ENCODE measurements around the gene ZYG11A. TPM values are rescaled to one million over a fixed set of nuclear protein-coding genes. Genes with fewer than 3 reads are reported as not detected.

Gene ZYG11A
- total and polyA plus RNA-seq, 2 of the 13 experiments (the other 11 are each of a cell fraction or from before 2014, with no cell fraction given): not detected

GRCh38 chr1:52929019-52929418, 86.5 kb downstream of the ZYG11A start:
- H3K27me3 ChIP-seq (ENCODE audit: control insufficient read depth in 1 of 2, insufficient read depth in 2 of 2, low read length in 2 of 2): no peaks in the 10 kb centered on the region
- in situ Hi-C loops (cut with HindIII; ENCODE audit: extremely low pct_ligation_motif_present, low pct_unique_long_range_greater_than_20kb) (no loop called here), intact Hi-C loops (cut with micrococcal nuclease; ENCODE audit: unreplicated experiment) (loop anchor here (10.0 kb wide), 1 partner anchor 224 kb away; no protein-coding TSS in a partner anchor)
- no peaks in the 10 kb centered on the region; a peak in 1 of 5 replicates for H3K36me3 ChIP-seq (replicated peaks in 1 of 2; ENCODE audit: control insufficient read depth in 1 of 2, insufficient read depth in 2 of 2, low read length in 2 of 2)
- no peaks in the 10 kb centered on the region for H3K9me3 ChIP-seq (ENCODE audit: low read length)
- H3K4me2 ChIP-seq (ENCODE audit: low read depth, low read length): peak overlapping the region; percentile 99
- CTCF ChIA-PET (ENCODE audit: low intra/inter-chr PET ratio, low total read pairs): no interaction called here
- FAIRE-seq: peak; percentile 67
- DNase-seq (ENCODE audit: low spot score): no peak
- POLR2A ChIA-PET: no interaction called here
- peaks cover 52% of the 10 kb centered on the region for H3K4me1 ChIP-seq (ENCODE audit: insufficient read depth, low read length)
- 24% methylated on average over 4 of the region's 4 CpGs for WGBS (ENCODE audit: low lambda C conversion rate)
- H3K79me2 ChIP-seq (ENCODE audit: insufficient read depth, low read length): peaks cover 12% of the 10 kb centered on the region
- no TSS peak for BruUV-seq (replicated peaks)
- H2AFZ ChIP-seq (ENCODE audit: low read length): no peak overlapping the region
- no peak for ATAC-seq
- no peak overlapping the region for H3K9ac ChIP-seq (ENCODE audit: insufficient read depth, low read depth, low read length)
- H3K4me3 ChIP-seq (replicated peaks in 1 of 3; ENCODE audit: insufficient read depth in 1 of 3, low read depth in 2 of 3, low read length in 3 of 3): no peak overlapping the region
- H4K20me1 ChIP-seq (ENCODE audit: insufficient read depth, low read length): no peaks in the 10 kb centered on the region
- H3K27ac ChIP-seq (ENCODE audit: extremely low read length, insufficient read depth, low read length): peak overlapping the region; percentile 11
- TF ChIP-seq TEAD3 (CRISPR knock-in tag; optimal IDR thresholded peaks at IDR 0.05; ENCODE audit: borderline replicate concordance) (no peak), ELF3 (CRISPR knock-in tag; IDR thresholded peaks at IDR 0.05) (no peak), FOSL2 (CRISPR knock-in tag; IDR thresholded peaks at IDR 0.05) (no peak), CEBPB (IDR thresholded peaks at IDR 0.05; ENCODE audit: borderline replicate concordance, low read depth, low read length) (peak; percentile 60; the same call in 1 of the 2 replicates), ZNF232 (CRISPR knock-in tag; IDR thresholded peaks at IDR 0.05; ENCODE audit: borderline replicate concordance) (no peak), HMGA1 (CRISPR knock-in tag; conservative IDR thresholded peaks at IDR 0.05) (no peak), SATB2 (CRISPR knock-in tag; IDR thresholded peaks at IDR 0.05) (no peak), MED1 (CRISPR knock-in tag; IDR thresholded peaks at IDR 0.05) (peak; percentile 39; the same call in 1 of the 2 replicates), ZNF766 (CRISPR knock-in tag; IDR thresholded peaks at IDR 0.05; ENCODE audit: borderline replicate concordance) (no peak), ZNF646 (CRISPR knock-in tag; IDR thresholded peaks at IDR 0.05) (no peak), FIP1L1 (IDR thresholded peaks at IDR 0.05; ENCODE audit: borderline replicate concordance, insufficient read depth, low read depth, low read length) (no peak), ZNF878 (CRISPR knock-in tag; IDR thresholded peaks at IDR 0.05) (no peak), POLR2A (IDR thresholded peaks at IDR 0.05; ENCODE audit: insufficient read depth in 1 of 2, low read depth in 2 of 2, low read length in 2 of 2) (no peak), REXO4 (CRISPR knock-in tag; IDR thresholded peaks at IDR 0.05; ENCODE audit: borderline replicate concordance) (no peak), KAT8 (CRISPR knock-in tag; IDR thresholded peaks at IDR 0.05) (no peak), ZNF207 (IDR thresholded peaks at IDR 0.05; ENCODE audit: borderline replicate concordance) (no peak), ZNF652 (CRISPR knock-in tag; IDR thresholded peaks at IDR 0.05; ENCODE audit: borderline replicate concordance, low read depth) (no peak), HOXD1 (CRISPR knock-in tag; IDR thresholded peaks at IDR 0.05) (no peak), ZBTB34 (CRISPR knock-in tag; IDR thresholded peaks at IDR 0.05) (no peak)

Data from HepG2 (cell line).